SJCRH30 (cell line): ENCODE data around the gene ANKRD63. TPM values are rescaled to one million over a fixed set of nuclear protein-coding genes. Genes with fewer than 3 reads are reported as not detected.

Experiments
- DNase-seq, 2 experiments: peaks; one replicate each; pipeline ENCODE4 v3.0.0-alpha.2; 2015 to 2020
- H3K27ac ChIP-seq: fragments of 250-450 bp; sonication (Bioruptor Pico); 2 replicates; pipeline ENCODE4 v1.5.1; 2020; ENCODE audit warnings: mild to moderate bottlenecking, moderate library complexity
- H3K27me3 ChIP-seq: fragments of 250-450 bp; sonication (Bioruptor Pico); 2 replicates; pipeline ENCODE4 v1.5.1; 2020; ENCODE audit warnings: mild to moderate bottlenecking, moderate library complexity
- H3K36me3 ChIP-seq: fragments of 250-450 bp; sonication (Bioruptor Pico); 2 replicates; pipeline ENCODE4 v1.5.1; 2020; ENCODE audit warnings: mild to moderate bottlenecking, moderate library complexity
- H3K4me1 ChIP-seq: fragments of 250-450 bp; sonication (Bioruptor Pico); 2 replicates; pipeline ENCODE4 v1.5.1; 2020; ENCODE audit warnings: mild to moderate bottlenecking, moderate library complexity
- H3K4me3 ChIP-seq: fragments of 250-450 bp; sonication (Bioruptor Pico); 2 replicates; pipeline ENCODE4 v1.5.1; 2020; ENCODE audit warnings: mild to moderate bottlenecking, moderate library complexity
- H3K9me3 ChIP-seq: fragments of 250-450 bp; sonication (Bioruptor Pico); replicated peaks from 2 replicates; pipeline ENCODE4 v1.5.1; 2020; ENCODE audit warnings: mild to moderate bottlenecking, moderate library complexity
- total RNA-seq: library from RNA; depleted of rRNA; stranded (reverse); fragments of >200 nt; shearing (Covaris generic); gene quantifications from 2 replicates; pipeline ENCODE4 v1.2.3, GENCODE V29; 2014

The ANKRD63 gene
- total RNA-seq, 1 experiment from 2014 or later = 0.12 TPM

- Histone ChIP-seq H3K36me3 (no peaks in the 10 kb centered on the region), H3K27ac (no peak overlapping the region), H3K4me1 (peaks cover 6% of the 10 kb centered on the region), H3K27me3 (no peaks in the 10 kb centered on the region), H3K4me3 (no peak overlapping the region), H3K9me3 (no peaks in the 10 kb centered on the region)
- DNase-seq = no peak
Observed at GRCh38 chr15:40270246-40270995, 12.4 kb downstream of the ANKRD63 start.

GRCh38 chr15:40269604-40270003 is 13.3 kb downstream of the ANKRD63 start:
- Histone ChIP-seq H3K9me3 (no peaks in the 10 kb centered on the region), H3K4me3 (no peak overlapping the region), H3K27me3 (no peaks in the 10 kb centered on the region), H3K4me1 (peaks cover 4% of the 10 kb centered on the region), H3K27ac (no peak overlapping the region), H3K36me3 (no peaks in the 10 kb centered on the region)
- no peak for DNase-seq

GRCh38 chr15:40267670-40268069 is 15.2 kb downstream of the ANKRD63 start:
- Histone ChIP-seq H3K4me1 (peaks cover 4% of the 10 kb centered on the region), H3K9me3 (no peaks in the 10 kb centered on the region)
- no peak for DNase-seq

GRCh38 chr15:40266828-40267304 is 16.0 kb downstream of the ANKRD63 start:
- H3K9me3 ChIP-seq = no peaks in the 10 kb centered on the region
- DNase-seq = peak; percentile 64 to 69
- peaks cover 4% of the 10 kb centered on the region for H3K4me1 ChIP-seq
- H3K4me3 ChIP-seq = no peak overlapping the region
- H3K27ac ChIP-seq = no peak overlapping the region
- no peaks in the 10 kb centered on the region for H3K36me3 ChIP-seq
- H3K27me3 ChIP-seq = no peaks in the 10 kb centered on the region; the same call in 1 of the 2 replicates

More at GRCh38 chr15:40267670-40268069, 15.2 kb downstream of the ANKRD63 start:
- H3K4me3 ChIP-seq = no peak overlapping the region
- no peaks in the 10 kb centered on the region; the same call in 1 of the 2 replicates for H3K27me3 ChIP-seq
- H3K36me3 ChIP-seq = no peaks in the 10 kb centered on the region
- no peak overlapping the region for H3K27ac ChIP-seq

GRCh38 chr15:40265875-40266274 is 17.0 kb downstream of the ANKRD63 start:
- Histone ChIP-seq H3K36me3 (no peaks in the 10 kb centered on the region), H3K4me1 (peaks cover 4% of the 10 kb centered on the region), H3K27ac (no peak overlapping the region), H3K4me3 (no peak overlapping the region), H3K9me3 (no peaks in the 10 kb centered on the region), H3K27me3 (no peaks in the 10 kb centered on the region; the same call in 1 of the 2 replicates)
- DNase-seq = no peak

GRCh38 chr15:40265355-40265754 is 17.5 kb downstream of the ANKRD63 start:
- Histone ChIP-seq H3K4me3 (no peak overlapping the region), H3K36me3 (no peaks in the 10 kb centered on the region), H3K9me3 (no peaks in the 10 kb centered on the region), H3K4me1 (peaks cover 4% of the 10 kb centered on the region), H3K27me3 (no peaks in the 10 kb centered on the region; the same call in 1 of the 2 replicates), H3K27ac (no peak overlapping the region)
- no peak for DNase-seq

- no peaks in the 10 kb centered on the region for H3K9me3 ChIP-seq
- peaks cover 4% of the 10 kb centered on the region for H3K4me1 ChIP-seq
- H3K36me3 ChIP-seq = no peaks in the 10 kb centered on the region
- no peak overlapping the region for H3K4me3 ChIP-seq
- H3K27ac ChIP-seq = no peak overlapping the region
- no peak for DNase-seq
- H3K27me3 ChIP-seq = no peaks in the 10 kb centered on the region; the same call in 1 of the 2 replicates
Observed at GRCh38 chr15:40264321-40265153, 18.3 kb downstream of the ANKRD63 start.

- H3K4me1 ChIP-seq = peaks cover 4% of the 10 kb centered on the region
- no peaks in the 10 kb centered on the region for H3K9me3 ChIP-seq
- no peak overlapping the region for H3K4me3 ChIP-seq
- DNase-seq = no peak
- no peaks in the 10 kb centered on the region; the same call in 1 of the 2 replicates for H3K27me3 ChIP-seq
- no peak overlapping the region for H3K27ac ChIP-seq
- no peaks in the 10 kb centered on the region for H3K36me3 ChIP-seq
Observed at GRCh38 chr15:40263024-40263754, 19.7 kb downstream of the ANKRD63 start.

- H3K27ac ChIP-seq = no peak overlapping the region
- H3K9me3 ChIP-seq = no peaks in the 10 kb centered on the region
- H3K4me3 ChIP-seq = no peak overlapping the region
- DNase-seq = no peak
- H3K4me1 ChIP-seq = peaks cover 3% of the 10 kb centered on the region; the same call in 1 of the 2 replicates
- no peaks in the 10 kb centered on the region; the same call in 1 of the 2 replicates for H3K27me3 ChIP-seq
- H3K36me3 ChIP-seq = no peaks in the 10 kb centered on the region
Observed at GRCh38 chr15:40259021-40259420, 23.8 kb downstream of the ANKRD63 start.

- DNase-seq = no peak
- no peak overlapping the region for H3K27ac ChIP-seq
- no peaks in the 10 kb centered on the region for H3K36me3 ChIP-seq
- H3K27me3 ChIP-seq = no peaks in the 10 kb centered on the region; the same call in 1 of the 2 replicates
- no peaks in the 10 kb centered on the region for H3K9me3 ChIP-seq
- no peak overlapping the region for H3K4me3 ChIP-seq
- H3K4me1 ChIP-seq = peaks cover 3% of the 10 kb centered on the region; the same call in 1 of the 2 replicates
Observed at GRCh38 chr15:40258544-40258943, 24.3 kb downstream of the ANKRD63 start.

GRCh38 chr15:40257656-40258450 is 25.0 kb downstream of the ANKRD63 start:
- Histone ChIP-seq H3K27ac (no peak overlapping the region), H3K36me3 (no peaks in the 10 kb centered on the region), H3K4me1 (peaks cover 3% of the 10 kb centered on the region; the same call in 1 of the 2 replicates), H3K4me3 (no peak overlapping the region), H3K27me3 (no peaks in the 10 kb centered on the region; the same call in 1 of the 2 replicates), H3K9me3 (no peaks in the 10 kb centered on the region)
- DNase-seq = no peak

GRCh38 chr15:40256638-40257235 is 26.1 kb downstream of the ANKRD63 start:
- Histone ChIP-seq H3K4me3 (no peak overlapping the region), H3K27me3 (no peaks in the 10 kb centered on the region), H3K36me3 (no peaks in the 10 kb centered on the region), H3K9me3 (no peaks in the 10 kb centered on the region), H3K4me1 (peaks cover 3% of the 10 kb centered on the region; the same call in 1 of the 2 replicates), H3K27ac (no peak overlapping the region)
- DNase-seq = no peak

GRCh38 chr15:40255033-40255432 is 27.8 kb downstream of the ANKRD63 start:
- Histone ChIP-seq H3K27ac (no peak overlapping the region), H3K27me3 (no peaks in the 10 kb centered on the region), H3K9me3 (no peaks in the 10 kb centered on the region), H3K4me3 (no peak overlapping the region), H3K36me3 (no peaks in the 10 kb centered on the region), H3K4me1 (peaks cover 4% of the 10 kb centered on the region; the same call in 1 of the 2 replicates)
- DNase-seq = no peak
